Ishikawa (cell line): Measurements from ENCODE around the gene NECTIN1.

Experiments used
- CEBPB ChIP-seq: IDR thresholded peaks from 2 replicates; pipeline ENCODE4 v1.6.1; 2012
- CREB1 ChIP-seq: IDR thresholded peaks from 2 replicates; pipeline ENCODE4 v1.6.1; 2012; ENCODE audit warnings: low read depth
- EGR1 ChIP-seq: IDR thresholded peaks from 2 replicates; pipeline ENCODE4 v1.6.1; 2012
- EP300 ChIP-seq: IDR thresholded peaks from 2 replicates; pipeline ENCODE4 v1.6.1; 2012; ENCODE audit warnings: borderline replicate concordance
- FOXM1 ChIP-seq: IDR thresholded peaks from 2 replicates; pipeline ENCODE4 v1.6.1; 2012; ENCODE audit warnings: low read depth, borderline replicate concordance
- MAX ChIP-seq: IDR thresholded peaks from 2 replicates; pipeline ENCODE4 v1.6.1; 2012
- NFIC ChIP-seq: IDR thresholded peaks from 2 replicates; pipeline ENCODE4 v1.6.1; 2012
- RAD21 ChIP-seq: IDR thresholded peaks from 2 replicates; pipeline ENCODE4 v1.6.1; 2012; ENCODE audit warnings: low read depth
- REST ChIP-seq: IDR thresholded peaks from 2 replicates; pipeline ENCODE4 v1.6.1; 2012; ENCODE audit warnings: low read depth, mild to moderate bottlenecking
- TAF1 ChIP-seq: IDR thresholded peaks from 2 replicates; pipeline ENCODE4 v1.6.1; 2012; ENCODE audit warnings: low read depth, mild to moderate bottlenecking
- TCF12 ChIP-seq: IDR thresholded peaks from 2 replicates; pipeline ENCODE4 v1.6.1; 2012; ENCODE audit warnings: low read depth
- TEAD4 ChIP-seq: IDR thresholded peaks from 2 replicates; pipeline ENCODE4 v1.6.1; 2012
- USF1 ChIP-seq: IDR thresholded peaks from 2 replicates; pipeline ENCODE4 v1.6.1; 2012
- YY1 ChIP-seq: IDR thresholded peaks from 2 replicates; pipeline ENCODE4 v1.6.1; 2012; ENCODE audit warnings: low read depth
- ZBTB7A ChIP-seq: IDR thresholded peaks from 2 replicates; pipeline ENCODE4 v1.6.1; 2012; ENCODE audit warnings: low read depth

The NECTIN1 gene

GRCh38 chr11:119650251-119650650 is 78.7 kb downstream of the NECTIN1 start:
- no peak for TF ChIP-seq EGR1
- no peak for TF ChIP-seq MAX
- TF ChIP-seq REST = no peak
- TF ChIP-seq TEAD4 = no peak
- no peak for TF ChIP-seq USF1
- TF ChIP-seq NFIC = no peak
- no peak for TF ChIP-seq CREB1
- TF ChIP-seq EP300 = no peak
- TF ChIP-seq ZBTB7A = no peak
- TF ChIP-seq YY1 = no peak
- TF ChIP-seq RAD21 = no peak
- no peak for TF ChIP-seq TCF12
- TF ChIP-seq FOXM1 = no peak
- TF ChIP-seq TAF1 = no peak
- no peak for TF ChIP-seq CEBPB

GRCh38 chr11:119647254-119647653 is 81.7 kb downstream of the NECTIN1 start:
- no peak for TF ChIP-seq TAF1
- no peak for TF ChIP-seq ZBTB7A
- TF ChIP-seq RAD21 = no peak
- TF ChIP-seq USF1 = no peak
- TF ChIP-seq EGR1 = no peak
- no peak for TF ChIP-seq CREB1
- TF ChIP-seq MAX = no peak
- no peak for TF ChIP-seq REST
- no peak for TF ChIP-seq NFIC
- no peak for TF ChIP-seq CEBPB
- TF ChIP-seq TCF12 = no peak
- no peak for TF ChIP-seq YY1
- no peak for TF ChIP-seq FOXM1
- TF ChIP-seq EP300 = no peak
- TF ChIP-seq TEAD4 = no peak

GRCh38 chr11:119645018-119645417 is 84.0 kb downstream of the NECTIN1 start:
- TF ChIP-seq ZBTB7A (no peak), MAX (no peak), REST (no peak), TEAD4 (no peak), CREB1 (no peak), USF1 (no peak), FOXM1 (no peak), CEBPB (no peak), EP300 (no peak), YY1 (no peak), TCF12 (no peak), RAD21 (no peak), EGR1 (no peak), NFIC (no peak), TAF1 (no peak)

GRCh38 chr11:119644502-119644901 is 84.5 kb downstream of the NECTIN1 start:
- TF ChIP-seq RAD21 (no peak), TAF1 (no peak), MAX (no peak)
